ENCODE results near the gene PDXP. TPM values are rescaled to one million over a fixed set of nuclear protein-coding genes. Genes with fewer than 3 reads are reported as not detected.

The PDXP gene
- total and polyA plus RNA-seq, 2 of the 13 experiments (the other 11 are each of a cell fraction or from before 2014, with no cell fraction given): 58.2 to 70.6 TPM

- TF ChIP-seq FOXP4 (CRISPR knock-in tag; IDR thresholded peaks at IDR 0.05): no peak
- no peak for TF ChIP-seq HDAC6 (IDR thresholded peaks at IDR 0.05; ENCODE audit: low read depth, low read length)
- no peak for TF ChIP-seq PREB (CRISPR knock-in tag; IDR thresholded peaks at IDR 0.05)
- no peak; the same call in 1 of the 2 replicates for TF ChIP-seq ZFP90 (CRISPR knock-in tag; IDR thresholded peaks at IDR 0.05; ENCODE audit: borderline replicate concordance)
- no peak for TF ChIP-seq ZNF329 (CRISPR knock-in tag; IDR thresholded peaks at IDR 0.05; ENCODE audit: low read depth)
- no peak for TF ChIP-seq ZSCAN30 (CRISPR knock-in tag; IDR thresholded peaks at IDR 0.05)
- no peak for TF ChIP-seq ZNF34 (CRISPR knock-in tag; IDR thresholded peaks at IDR 0.05; ENCODE audit: borderline replicate concordance)
- TF ChIP-seq RARG (CRISPR knock-in tag; IDR thresholded peaks at IDR 0.05; ENCODE audit: low read depth): no peak
- TF ChIP-seq POLR2AphosphoS2 (IDR thresholded peaks at IDR 0.05; ENCODE audit: low read depth, low read length): no peak
- TF ChIP-seq BATF2 (CRISPR knock-in tag; IDR thresholded peaks at IDR 0.05): no peak
- no peak for TF ChIP-seq ATF4 (CRISPR knock-in tag; IDR thresholded peaks at IDR 0.05)
- no peak for TF ChIP-seq MED8 (CRISPR knock-in tag; IDR thresholded peaks at IDR 0.05; ENCODE audit: insufficient replicate concordance)
- TF ChIP-seq FOXO4 (CRISPR knock-in tag; conservative IDR thresholded peaks at IDR 0.05): no peak
- TF ChIP-seq TOE1 (CRISPR knock-in tag; IDR thresholded peaks at IDR 0.05): no peak
- TF ChIP-seq ZNF512B (CRISPR knock-in tag; IDR thresholded peaks at IDR 0.05; ENCODE audit: borderline replicate concordance): no peak
These were observed 16.7 kb downstream of the PDXP start, which contains the start of gene LGALS1 (continued) for GRCh38 chr22:37674951-37675929.

All from HepG2 (cell line).